Effector memory CD8-positive, alpha-beta T cell (primary cell): ENCODE data around the gene TAS2R30.
"Not testable (repeated sequence)": the region's sequence is repeated elsewhere in the genome, so short reads cannot be mapped to it uniquely, and the experiment has no call there.

Source experiments
- ATAC-seq: fragments of 150-1000 bp; cut with Tn5 transposase; replicated peaks from 2 replicates; pipeline ENCODE4 v1.10.0; 2021; ENCODE audit warnings: mild to moderate bottlenecking, moderate library complexity
- DNase-seq, 3 experiments: peaks; one replicate each; pipeline ENCODE4 v3.0.0; 2021
- H3K27ac Mint-ChIP-seq, 2 donors: one replicate each; pipeline ENCODE4 v1.8.0; 2022; ENCODE audit warnings: mild to moderate bottlenecking in 2 of 2, mixed read lengths in 2 of 2, moderate library complexity in 2 of 2
- H3K27me3 Mint-ChIP-seq, 2 donors: one replicate each; pipeline ENCODE4 v1.8.0; 2022; ENCODE audit warnings: mixed read lengths in 2 of 2
- H3K36me3 Mint-ChIP-seq: one replicate; pipeline ENCODE4 v1.8.0; 2022; ENCODE audit warnings: mild to moderate bottlenecking, moderate library complexity, mixed read lengths; ENCODE audit not compliant: insufficient read depth
- H3K4me1 Mint-ChIP-seq, 2 donors: one replicate each; pipeline ENCODE4 v1.8.0; 2022; ENCODE audit warnings: low read depth in 2 of 2, mixed read lengths in 2 of 2
- H3K4me3 Mint-ChIP-seq, 2 donors: one replicate each; pipeline ENCODE4 v1.8.0; 2022; ENCODE audit warnings: mild to moderate bottlenecking in 2 of 2, mixed read lengths in 2 of 2, moderate library complexity in 2 of 2
- H3K9me3 Mint-ChIP-seq, 2 donors: one replicate each; pipeline ENCODE4 v1.8.0; 2022; ENCODE audit warnings: mixed read lengths in 2 of 2

The TAS2R30 gene

GRCh38 chr12:11105546-11105945 lies 28.9 kb downstream of the TAS2R30 start:
- no peak overlapping the region for H3K27ac Mint-ChIP-seq
- peaks cover 4% of the 10 kb centered on the region for H3K36me3 Mint-ChIP-seq

GRCh38 chr12:11094910-11095309 lies 39.5 kb downstream of the TAS2R30 start:
- H3K4me3 Mint-ChIP-seq, H3K36me3 Mint-ChIP-seq, H3K9me3 Mint-ChIP-seq, H3K27ac Mint-ChIP-seq, ATAC-seq, H3K27me3 Mint-ChIP-seq, DNase-seq: not testable (repeated sequence)
- H3K4me1 Mint-ChIP-seq: peaks cover 4 to 14% of the 10 kb centered on the region in 2 donors

More at GRCh38 chr12:11105546-11105945, 28.9 kb downstream of the TAS2R30 start:
- Mint-ChIP-seq H3K9me3 (peaks cover 0 to 13% of the 10 kb centered on the region in 2 donors), H3K4me3 (no peak overlapping the region), H3K4me1 (peaks cover 23 to 27% of the 10 kb centered on the region in 2 donors), H3K27me3 (no peaks in the 10 kb centered on the region)
- no peak for ATAC-seq
- no peak for DNase-seq

GRCh38 chr12:11092128-11092527 lies 42.3 kb downstream of the TAS2R30 start, which contains the start of gene TAS2R43:
TSS of gene TAS2R43 (minus strand) at chr12:11092313. CDS start at chr12:11092229, 84 bp downstream.
- no peak for ATAC-seq
- H3K4me3 Mint-ChIP-seq: no peak within 1 kb of the TSS
- H3K27ac Mint-ChIP-seq: no peak within 1 kb of the TSS

GRCh38 chr12:11089246-11089645 lies 45.2 kb downstream of the TAS2R30 start:
- Mint-ChIP-seq H3K9me3 (no peaks in the 10 kb centered on the region), H3K27me3 (no peaks in the 10 kb centered on the region), H3K4me1 (peaks cover 0 to 11% of the 10 kb centered on the region in 2 donors), H3K27ac (no peak overlapping the region), H3K36me3 (peaks cover 2% of the 10 kb centered on the region), H3K4me3 (no peak overlapping the region)
- no peak for ATAC-seq
- DNase-seq: no peak

More at GRCh38 chr12:11092128-11092527, 42.3 kb downstream of the TAS2R30 start, which contains the start of gene TAS2R43:
- Mint-ChIP-seq H3K27me3 (no peaks in the 10 kb centered on the region), H3K36me3 (peaks cover 2% of the 10 kb centered on the region), H3K4me1 (peaks cover 0 to 11% of the 10 kb centered on the region in 2 donors), H3K9me3 (no peaks in the 10 kb centered on the region)
- DNase-seq: no peak

- H3K4me3 Mint-ChIP-seq: no peak overlapping the region
- peaks cover 2 to 8% of the 10 kb centered on the region in 2 donors for H3K9me3 Mint-ChIP-seq
- no peak overlapping the region for H3K27ac Mint-ChIP-seq
- no peaks in the 10 kb centered on the region for H3K27me3 Mint-ChIP-seq
- H3K4me1 Mint-ChIP-seq: no peaks in the 10 kb centered on the region
- H3K36me3 Mint-ChIP-seq: peaks cover 2% of the 10 kb centered on the region
- DNase-seq (no peak), ATAC-seq (no peak)
Observed at GRCh38 chr12:11085419-11085818, 49.0 kb downstream of the TAS2R30 start.
